B cell (primary cell): ENCODE data around the gene TBC1D22A. TPM values are rescaled to one million over a fixed set of nuclear protein-coding genes. Genes with fewer than 3 reads are reported as not detected.

Experiments
- ATAC-seq: fragments of 200-7000 bp; cut with Tn5 transposase; one replicate; pipeline ENCODE4 v1.10.0; 2021; ENCODE audit warnings: low read depth, mild to moderate bottlenecking, moderate number of reproducible peaks, moderate library complexity
- CTCF ChIA-PET: fragments of 350-600 bp; sonication (Branson Sonifier 250); formaldehyde crosslinking; loops from one replicate; lab custom pipeline; 2021; ENCODE audit warnings: antibody characterized with exemption, inconsistent platforms; lab: Charles Lee
- POLR2A ChIA-PET: fragments of 350-600 bp; sonication (Branson Sonifier 250); formaldehyde crosslinking; loops from one replicate; lab custom pipeline; 2021; ENCODE audit warnings: antibody characterized with exemption; lab: Charles Lee
- DNase-seq: peaks from one replicate; pipeline ENCODE4 v3.0.0; 2013
- H2AFZ ChIP-seq: 2 replicates; pipeline ENCODE4 v1.6.1; 2012; ENCODE audit warnings: mild to moderate bottlenecking, low read depth, low read length; ENCODE audit not compliant: insufficient read depth, poor library complexity, severe bottlenecking
- H3K27ac ChIP-seq, 2 donors: 1 replicate in 1 of 2; 2 replicates in 1 of 2; pipeline ENCODE4 v1.5.1; 2012 to 2013; ENCODE audit warnings: low read length in 2 of 2, mild to moderate bottlenecking in 2 of 2, moderate library complexity in 1 of 2
- H3K27me3 ChIP-seq, 4 experiments: fragments of 200-600 bp in 1 of 4; sonication (generic) in 1 of 4; replicated peaks in 1 of 4; 1 replicate in 2 of 4; 2 replicates in 2 of 4; pipeline versions ENCODE4 v1.6.1 to v1.7.0; 2013 to 2016; ENCODE audit warnings: low read length in 3 of 4, mild to moderate bottlenecking in 2 of 4, mixed read lengths in 1 of 4, moderate library complexity in 1 of 4; ENCODE audit not compliant: insufficient read depth in 4 of 4, control insufficient read depth in 3 of 4; ENCODE audit errors: control extremely low read depth in 1 of 4
- H3K36me3 ChIP-seq, 2 experiments: replicated peaks in 1 of 2; 1 replicate in 1 of 2; 2 replicates in 1 of 2; pipeline versions ENCODE4 v1.6.1 to v1.7.1; 2013; ENCODE audit warnings: low read length in 1 of 2; ENCODE audit not compliant: insufficient read depth in 2 of 2, control insufficient read depth in 1 of 2; ENCODE audit errors: control extremely low read depth in 1 of 2, extremely low read depth in 1 of 2
- H3K4me1 ChIP-seq, 2 donors: fragments of 200-600 bp in 1 of 2; sonication (generic) in 1 of 2; 1 replicate in 1 of 2; 2 replicates in 1 of 2; pipeline versions ENCODE4 v1.5.1 to v1.6.1; 2013 to 2017; ENCODE audit warnings: low read length in 2 of 2; ENCODE audit not compliant: control insufficient read depth in 2 of 2, insufficient read depth in 2 of 2
- H3K4me2 ChIP-seq: replicated peaks from 2 replicates; pipeline ENCODE3; 2012; ENCODE audit warnings: mild to moderate bottlenecking, low read depth, low read length; ENCODE audit not compliant: poor library complexity, severe bottlenecking
- H3K4me3 ChIP-seq, 5 experiments: fragments of 200-600 bp in 1 of 5; sonication (generic) in 1 of 5; 1 replicate in 3 of 5; 2 replicates in 2 of 5; pipeline versions ENCODE4 v1.5.1 to v1.7.0; 2011 to 2016; ENCODE audit warnings: low read length in 4 of 5, mild to moderate bottlenecking in 4 of 5, low read depth in 2 of 5, control low read depth in 1 of 5, moderate library complexity in 1 of 5; ENCODE audit not compliant: insufficient read depth in 1 of 5; ENCODE audit errors: control extremely low read depth in 1 of 5, extremely low read depth in 1 of 5
- H3K79me2 ChIP-seq: fragments of 200-600 bp; sonication (generic); one replicate; pipeline ENCODE4 v1.6.0; 2016; ENCODE audit warnings: low read length; ENCODE audit not compliant: control insufficient read depth, insufficient read depth
- H3K9ac ChIP-seq: fragments of 200-600 bp; sonication (generic); 2 replicates; pipeline ENCODE4 v1.6.1; 2017; ENCODE audit warnings: mild to moderate bottlenecking, low read length, moderate library complexity
- H3K9me3 ChIP-seq, 3 donors: one replicate each; pipeline versions ENCODE4 v1.6.1 to v1.7.1; 2013; ENCODE audit warnings: low read length in 2 of 3; ENCODE audit not compliant: control insufficient read depth in 2 of 3, insufficient read depth in 1 of 3; ENCODE audit errors: control extremely low read depth in 1 of 3
- H4K20me1 ChIP-seq: 2 replicates; pipeline ENCODE4 v1.6.0; 2012; ENCODE audit warnings: mild to moderate bottlenecking, low read length; ENCODE audit not compliant: insufficient read depth, control insufficient read depth, poor library complexity, severe bottlenecking
- H3K27ac Mint-ChIP-seq: one replicate; pipeline ENCODE4 v1.8.0; 2021; ENCODE audit warnings: mixed read lengths
- H3K27me3 Mint-ChIP-seq: one replicate; pipeline ENCODE4 v1.8.0; 2021; ENCODE audit warnings: mixed read lengths
- H3K4me1 Mint-ChIP-seq: one replicate; pipeline ENCODE4 v1.8.0; 2021; ENCODE audit warnings: mixed read lengths
- H3K4me3 Mint-ChIP-seq: one replicate; pipeline ENCODE4 v1.8.0; 2021; ENCODE audit warnings: mixed read lengths
- H3K9me3 Mint-ChIP-seq: one replicate; pipeline ENCODE4 v1.8.0; 2022; ENCODE audit warnings: mixed read lengths; ENCODE audit not compliant: insufficient read depth
- EZH2 ChIP-seq: IDR thresholded peaks from 2 replicates; pipeline ENCODE4 v1.6.1; 2012; ENCODE audit warnings: borderline replicate concordance, low read depth, mild to moderate bottlenecking, moderate library complexity, low read length; ENCODE audit not compliant: insufficient read depth, poor library complexity, severe bottlenecking
- WGBS: methylation state at CpG from one replicate; pipeline ENCODE4 v1.1.5; 2013; ENCODE audit warnings: missing lambda C conversion rate; ENCODE audit not compliant: insufficient coverage; 5-methylcytosine and 5-hydroxymethylcytosine counted together
- intact Hi-C: fragments of 100-400 bp; cut with micrococcal nuclease; formaldehyde crosslinking; loops from one replicate; pipeline ENCODE4 v1.10.0; 2022
- polyA plus RNA-seq: library from polyadenylated mRNA; depleted of rRNA; stranded (reverse); fragments of >200 nt; gene quantifications from 2 replicates; pipeline ENCODE4 v1.2.3, GENCODE V29; 2012
- total RNA-seq, 2 donors: library from RNA; stranded (reverse); fragments of 120-200 nt in 1 of 2; gene quantifications; 1 replicate in 1 of 2; 2 replicates in 1 of 2; pipeline versions ENCODE4 v1.2.3 to v1.2.4, GENCODE V29; 2013 to 2022
- TF ChIP-seq, protein P1 (sequence below): fragments of 200-600 bp; IDR thresholded peaks from one replicate; pipeline ENCODE4 v1.8.0; 2022; ENCODE audit warnings: antibody characterized with exemption, mild to moderate bottlenecking

TBC1D22A gene
- total and polyA plus RNA-seq, 2 donors (not counting 1 experiment from before 2014, with no cell fraction given), result 73.8 to 128 TPM

DNA sequence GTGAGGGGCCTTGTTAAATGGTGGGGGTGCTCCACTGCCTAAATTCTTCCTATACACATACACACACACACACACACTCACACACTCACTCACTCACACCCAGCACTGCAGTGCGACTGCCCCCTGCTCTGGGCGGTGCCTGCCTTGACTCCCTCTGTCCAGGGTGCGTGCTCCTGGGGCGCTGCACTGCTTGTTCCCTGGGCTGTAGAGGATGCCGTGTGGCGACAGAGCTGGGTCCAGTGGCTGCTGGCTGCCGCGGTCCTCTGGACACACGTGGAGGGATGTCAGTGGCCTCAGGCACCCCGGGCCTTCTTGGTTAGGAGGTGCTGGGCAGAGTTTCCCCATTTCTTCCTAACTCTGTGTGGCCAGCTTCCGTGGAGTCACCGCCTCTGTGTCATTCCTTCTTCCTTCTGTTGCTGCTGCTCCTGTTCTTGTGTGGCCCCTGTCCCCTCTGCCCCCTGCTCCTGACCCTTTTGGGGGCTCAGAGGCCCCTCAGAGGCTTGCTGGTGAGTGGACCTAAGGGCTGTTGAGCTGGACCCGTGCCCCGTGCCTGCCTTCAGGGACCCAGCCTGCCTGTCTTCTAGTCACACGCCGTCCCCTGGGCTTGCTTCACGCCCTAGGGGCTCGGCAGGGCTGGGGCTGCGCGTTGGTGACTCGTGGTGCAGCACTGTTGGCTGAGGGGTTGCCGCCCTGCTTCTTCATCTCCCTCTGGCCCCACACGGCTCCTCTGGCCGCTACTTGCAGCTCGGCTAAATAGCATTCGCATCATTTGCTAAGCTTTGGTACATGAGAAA is 147.0 kb downstream of the TBC1D22A start:
- TF ChIP-seq, protein P1, sequence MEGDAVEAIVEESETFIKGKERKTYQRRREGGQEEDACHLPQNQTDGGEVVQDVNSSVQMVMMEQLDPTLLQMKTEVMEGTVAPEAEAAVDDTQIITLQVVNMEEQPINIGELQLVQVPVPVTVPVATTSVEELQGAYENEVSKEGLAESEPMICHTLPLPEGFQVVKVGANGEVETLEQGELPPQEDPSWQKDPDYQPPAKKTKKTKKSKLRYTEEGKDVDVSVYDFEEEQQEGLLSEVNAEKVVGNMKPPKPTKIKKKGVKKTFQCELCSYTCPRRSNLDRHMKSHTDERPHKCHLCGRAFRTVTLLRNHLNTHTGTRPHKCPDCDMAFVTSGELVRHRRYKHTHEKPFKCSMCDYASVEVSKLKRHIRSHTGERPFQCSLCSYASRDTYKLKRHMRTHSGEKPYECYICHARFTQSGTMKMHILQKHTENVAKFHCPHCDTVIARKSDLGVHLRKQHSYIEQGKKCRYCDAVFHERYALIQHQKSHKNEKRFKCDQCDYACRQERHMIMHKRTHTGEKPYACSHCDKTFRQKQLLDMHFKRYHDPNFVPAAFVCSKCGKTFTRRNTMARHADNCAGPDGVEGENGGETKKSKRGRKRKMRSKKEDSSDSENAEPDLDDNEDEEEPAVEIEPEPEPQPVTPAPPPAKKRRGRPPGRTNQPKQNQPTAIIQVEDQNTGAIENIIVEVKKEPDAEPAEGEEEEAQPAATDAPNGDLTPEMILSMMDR, result no peak
- TF ChIP-seq EZH2, result no peak
- H2AFZ ChIP-seq, result no peak overlapping the region
- no peak overlapping the region for H3K9ac ChIP-seq
- no peaks in the 10 kb centered on the region for H3K9me3 ChIP-seq
- no peaks in the 10 kb centered on the region for H3K27me3 ChIP-seq
- H3K36me3 ChIP-seq, result peaks cover 3 to 63% of the 10 kb centered on the region in 2 experiments
- peaks cover 83% of the 10 kb centered on the region for H3K79me2 ChIP-seq
- H3K4me1 Mint-ChIP-seq, result peaks cover 9% of the 10 kb centered on the region
- no peak overlapping the region for H3K27ac Mint-ChIP-seq
- ATAC-seq (no peak), DNase-seq (no peak)
- H3K9me3 Mint-ChIP-seq, result no peaks in the 10 kb centered on the region
- H3K27me3 Mint-ChIP-seq, result no peaks in the 10 kb centered on the region
- H3K4me3 Mint-ChIP-seq, result no peak overlapping the region
- CTCF ChIA-PET, result no interaction called here
- no peak overlapping the region for H3K4me3 ChIP-seq
- WGBS, result 93% methylated on average over 26 of the region's 26 CpGs
- intact Hi-C loops, result no loop called here
- no peak overlapping the region for H3K27ac ChIP-seq
- no peaks in the 10 kb centered on the region for H3K4me1 ChIP-seq
- peaks cover 72% of the 10 kb centered on the region for H4K20me1 ChIP-seq
- POLR2A ChIA-PET, result no interaction called here
- no peak overlapping the region for H3K4me2 ChIP-seq

DNA sequence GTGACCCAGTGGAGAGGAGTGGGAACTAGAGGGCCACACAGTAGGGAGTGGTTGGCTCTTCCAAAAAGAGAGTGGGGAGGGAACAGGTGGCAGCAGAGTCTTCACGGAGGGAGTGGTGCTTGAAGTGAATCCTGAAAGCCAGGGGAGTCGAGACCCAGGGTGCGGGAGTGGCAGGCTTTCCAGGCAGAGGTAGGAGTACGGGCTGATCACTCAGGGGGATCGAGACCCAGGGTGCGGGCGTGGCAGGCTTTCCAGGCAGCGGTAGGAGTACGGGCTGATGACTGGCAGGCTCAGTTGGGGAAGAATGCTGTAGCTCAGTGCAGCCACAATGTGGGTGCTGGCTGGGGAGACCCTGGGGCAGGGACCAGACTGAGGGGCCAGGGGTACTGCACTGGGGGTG is 148.2 kb downstream of the TBC1D22A start:
- Histone ChIP-seq H3K27me3 (no peaks in the 10 kb centered on the region), H3K4me1 (no peaks in the 10 kb centered on the region), H3K79me2 (peaks cover 86% of the 10 kb centered on the region), H4K20me1 (peaks cover 75% of the 10 kb centered on the region), H3K4me2 (no peak overlapping the region), H3K36me3 (peaks cover 3 to 67% of the 10 kb centered on the region in 2 experiments), H3K27ac (no peak overlapping the region), H3K9me3 (no peaks in the 10 kb centered on the region), H3K9ac (no peak overlapping the region), H3K4me3 (no peak overlapping the region), H2AFZ (no peak overlapping the region)
- H3K27me3 Mint-ChIP-seq, result no peaks in the 10 kb centered on the region
- ATAC-seq (no peak), DNase-seq (no peak)
- TF ChIP-seq EZH2, result no peak
- TF ChIP-seq, protein P1, result no peak
- H3K4me3 Mint-ChIP-seq, result no peak overlapping the region
- peaks cover 10% of the 10 kb centered on the region for H3K4me1 Mint-ChIP-seq
- intact Hi-C loops, result no loop called here
- no peaks in the 10 kb centered on the region for H3K9me3 Mint-ChIP-seq
- WGBS, result 98% methylated on average over 9 of the region's 9 CpGs
- peak overlapping the region; percentile 6 for H3K27ac Mint-ChIP-seq
- CTCF ChIA-PET, result interaction anchor here (1.0 kb wide), 1 partner anchor 152 kb away, joined by 3 read pairs; no protein-coding TSS in a partner anchor
- POLR2A ChIA-PET, result no interaction called here
